AG04450 (cell line): ENCODE results near the gene SCGB1A1. TPM values are rescaled to one million over a fixed set of nuclear protein-coding genes. Genes with fewer than 3 reads are reported as not detected.

Experiments
- CTCF ChIA-PET: fragments of 300-600, 350-600 bp; formaldehyde crosslinking; extraction: SDS; loops from one replicate; lab custom pipeline; 2022; ENCODE audit warnings: antibody characterized with exemption, inconsistent platforms; lab: Charles Lee
- POLR2A ChIA-PET: fragments of 350-600 bp; formaldehyde crosslinking; extraction: SDS; loops from one replicate; lab custom pipeline; 2021; ENCODE audit warnings: antibody characterized with exemption, inconsistent platforms; lab: Yijun Ruan, JAX
- DNase-seq: peaks from one replicate; pipeline ENCODE4 v3.0.0-alpha.2; 2011; ENCODE audit warnings: low read depth, low spot score
- H3K27ac ChIP-seq: one replicate; pipeline ENCODE4 v1.5.1; 2012; ENCODE audit warnings: low read depth, low read length, control low read depth
- H3K27me3 ChIP-seq: one replicate; pipeline ENCODE4 v1.6.0; 2012; ENCODE audit warnings: low read length; ENCODE audit not compliant: control insufficient read depth, insufficient read depth
- H3K4me3 ChIP-seq: 2 replicates; pipeline ENCODE4 v1.5.1; 2011; ENCODE audit warnings: mild to moderate bottlenecking, low read depth, low read length, control low read depth
- H3K9me3 ChIP-seq: 2 replicates; pipeline ENCODE4 v1.5.1; 2012; ENCODE audit warnings: low read length; ENCODE audit not compliant: control insufficient read depth, insufficient read depth
- CTCF ChIP-seq: IDR thresholded peaks from 2 replicates; pipeline ENCODE4 v1.5.1; 2011; ENCODE audit warnings: low read depth, low read length, control low read depth, inconsistent platforms
- polyA plus RNA-seq: library from polyadenylated mRNA; depleted of rRNA; stranded (reverse); fragments of >200 nt; gene quantifications from 2 replicates; pipeline ENCODE4 v1.2.3, GENCODE V29; 2011

Gene SCGB1A1
- polyA plus RNA-seq, 1 experiment = not detected

- POLR2A ChIA-PET = interaction anchor here (0.9 to 1.9 kb wide), 2 partner anchors 160 to 441 kb away, joined by 3 to 5 read pairs; no protein-coding TSS in a partner anchor
- Histone ChIP-seq H3K4me3 (no peak overlapping the region), H3K27me3 (peaks cover 4% of the 10 kb centered on the region), H3K9me3 (no peaks in the 10 kb centered on the region), H3K27ac (no peak overlapping the region)
- TF ChIP-seq CTCF = no peak
- CTCF ChIA-PET = interaction anchor here (0.9 to 5.1 kb wide), 4 partner anchors 11 to 160 kb away, joined by 3 to 39 read pairs (median 25); no protein-coding TSS in a partner anchor
- DNase-seq = no peak
These were observed 18.6 kb upstream of the SCGB1A1 start for GRCh38 chr11:62400281-62400680.

DNA sequence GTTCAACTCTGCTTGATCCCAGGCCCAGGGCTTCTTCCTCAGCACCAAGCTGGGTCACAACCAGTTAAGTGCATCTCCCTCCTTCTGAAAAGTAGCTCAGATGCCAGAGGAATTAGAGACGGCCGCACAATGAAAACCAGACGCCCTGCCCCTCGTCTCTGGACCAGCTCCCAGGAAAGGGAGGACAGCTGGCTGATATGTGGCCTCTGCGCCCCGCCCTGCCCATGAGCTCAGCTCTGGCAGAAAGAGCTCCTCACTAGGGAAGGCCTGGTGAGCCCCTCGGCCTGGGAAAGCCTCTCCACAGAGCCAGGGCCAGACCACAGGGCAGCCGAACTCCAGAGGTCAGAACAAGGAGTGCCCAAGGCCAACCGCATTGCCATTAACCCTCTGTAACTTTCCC is 18.1 kb upstream of the SCGB1A1 start:
- Histone ChIP-seq H3K27me3 (peaks cover 4% of the 10 kb centered on the region), H3K27ac (no peak overlapping the region), H3K9me3 (no peaks in the 10 kb centered on the region), H3K4me3 (no peak overlapping the region)
- DNase-seq = peak; percentile 46
- POLR2A ChIA-PET = interaction anchor here (0.9 to 1.9 kb wide), 3 partner anchors 160 to 441 kb away, joined by 3 to 5 read pairs (median 5); partner anchors contain the start of gene EEF1G
- CTCF ChIA-PET = interaction anchor here (0.7 to 5.1 kb wide), 4 partner anchors 19 to 160 kb away, joined by 3 to 39 read pairs (median 25); no protein-coding TSS in a partner anchor
- TF ChIP-seq CTCF = no peak

GRCh38 chr11:62401356-62401755 is 17.5 kb upstream of the SCGB1A1 start:
- DNase-seq = no peak
- Histone ChIP-seq H3K9me3 (no peaks in the 10 kb centered on the region), H3K4me3 (no peak overlapping the region), H3K27me3 (peaks cover 4% of the 10 kb centered on the region), H3K27ac (no peak overlapping the region)
- TF ChIP-seq CTCF = no peak
- ChIA-PET POLR2A (interaction anchor here (0.6 to 1.9 kb wide), 3 partner anchors 173 to 440 kb away, joined by 5 to 6 read pairs (median 5); partner anchors contain the start of gene EEF1G), CTCF (interaction anchor here (0.6 to 5.1 kb wide), 5 partner anchors 20 to 159 kb away, joined by 3 to 39 read pairs (median 16); no protein-coding TSS in a partner anchor)

GRCh38 chr11:62401811-62402210 is 17.0 kb upstream of the SCGB1A1 start:
- CTCF ChIA-PET = interaction anchor here (0.6 to 5.1 kb wide), 4 partner anchors 23 to 159 kb away, joined by 3 to 39 read pairs (median 18); no protein-coding TSS in a partner anchor
- H3K4me3 ChIP-seq = no peak overlapping the region
- TF ChIP-seq CTCF = no peak
- H3K27me3 ChIP-seq = peaks cover 8% of the 10 kb centered on the region
- no peak overlapping the region for H3K27ac ChIP-seq
- H3K9me3 ChIP-seq = no peaks in the 10 kb centered on the region
- POLR2A ChIA-PET = interaction anchor here (0.6 to 1.9 kb wide), 3 partner anchors 172 to 440 kb away, joined by 5 to 6 read pairs (median 5); partner anchors contain the start of gene EEF1G
- no peak for DNase-seq
